Calu3 (cell line): ENCODE measurements around the gene GAS6. TPM values are rescaled to one million over a fixed set of nuclear protein-coding genes. Genes with fewer than 3 reads are reported as not detected.

ENCODE experiments used
- BruUV-seq: library from RNA; stranded (reverse); fragments of 400-500 nt; replicated peaks from 2 replicates; lab custom pipeline; 2021; lab: Mats Ljungman, UMichigan
- CTCF ChIA-PET: fragments of 300-600 bp; sonication (Branson Sonifier 250); formaldehyde crosslinking; loops from one replicate; lab custom pipeline; 2022; ENCODE audit warnings: antibody characterized with exemption; lab: Charles Lee
- DNase-seq: peaks from one replicate; pipeline ENCODE4 v3.0.0; 2022
- H3K27ac Mint-ChIP-seq: one replicate; pipeline ENCODE4 v1.8.0; 2022; ENCODE audit warnings: mixed read lengths; ENCODE audit not compliant: unreplicated experiment
- H3K27me3 Mint-ChIP-seq: one replicate; pipeline ENCODE4 v1.8.0; 2022; ENCODE audit warnings: mixed read lengths; ENCODE audit not compliant: unreplicated experiment
- H3K36me3 Mint-ChIP-seq: one replicate; pipeline ENCODE4 v1.8.0; 2022; ENCODE audit warnings: mild to moderate bottlenecking, moderate library complexity, mixed read lengths; ENCODE audit not compliant: insufficient read depth, unreplicated experiment
- H3K4me1 Mint-ChIP-seq: one replicate; pipeline ENCODE4 v1.8.0; 2022; ENCODE audit warnings: mild to moderate bottlenecking, low read depth, mixed read lengths; ENCODE audit not compliant: unreplicated experiment
- H3K4me3 Mint-ChIP-seq: one replicate; pipeline ENCODE4 v1.8.0; 2022; ENCODE audit warnings: mild to moderate bottlenecking, low read depth, moderate library complexity, mixed read lengths; ENCODE audit not compliant: unreplicated experiment
- H3K9me3 Mint-ChIP-seq: one replicate; pipeline ENCODE4 v1.8.0; 2022; ENCODE audit warnings: low read depth, mixed read lengths; ENCODE audit not compliant: unreplicated experiment
- intact Hi-C: fragments of 100-400 bp; cut with micrococcal nuclease; formaldehyde crosslinking; loops from one replicate; pipeline ENCODE4 v1.10.0; 2022; ENCODE audit not compliant: unreplicated experiment
- total RNA-seq: library from RNA; stranded (reverse); gene quantifications from 2 replicates; pipeline ENCODE4 v1.2.3, GENCODE V29; 2022
- TF ChIP-seq, protein P1 (sequence below): fragments of 200-600 bp; IDR thresholded peaks from one replicate; pipeline ENCODE4 v1.8.0; 2022; ENCODE audit warnings: antibody characterized with exemption; ENCODE audit not compliant: unreplicated experiment

Gene GAS6
- total RNA-seq, 1 experiment from 2014 or later: 0.42 TPM

DNA sequence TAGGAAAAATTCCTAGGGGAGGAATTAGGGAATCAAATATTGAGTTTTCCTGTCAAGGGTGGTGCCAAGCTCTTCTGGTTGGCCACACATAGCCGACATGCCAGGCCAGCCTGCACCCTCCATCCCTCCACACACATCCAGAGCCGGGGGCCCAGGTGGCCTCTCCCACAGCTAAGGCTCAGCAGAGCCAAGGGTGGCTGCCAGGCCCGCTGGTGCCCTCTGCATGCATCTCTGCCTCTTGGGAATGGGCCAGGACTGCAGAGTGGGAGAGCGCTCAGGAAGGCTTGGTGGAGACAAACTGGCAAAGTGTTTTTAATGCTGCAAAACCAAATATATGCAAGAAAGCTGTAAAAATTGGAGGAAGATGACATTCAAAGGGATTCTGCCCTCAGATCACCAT is 42.7 kb upstream of the GAS6 start:
- no peaks in the 10 kb centered on the region for H3K36me3 Mint-ChIP-seq
- no peak overlapping the region for H3K4me3 Mint-ChIP-seq
- CTCF ChIA-PET: no interaction called here
- TF ChIP-seq, protein P1, sequence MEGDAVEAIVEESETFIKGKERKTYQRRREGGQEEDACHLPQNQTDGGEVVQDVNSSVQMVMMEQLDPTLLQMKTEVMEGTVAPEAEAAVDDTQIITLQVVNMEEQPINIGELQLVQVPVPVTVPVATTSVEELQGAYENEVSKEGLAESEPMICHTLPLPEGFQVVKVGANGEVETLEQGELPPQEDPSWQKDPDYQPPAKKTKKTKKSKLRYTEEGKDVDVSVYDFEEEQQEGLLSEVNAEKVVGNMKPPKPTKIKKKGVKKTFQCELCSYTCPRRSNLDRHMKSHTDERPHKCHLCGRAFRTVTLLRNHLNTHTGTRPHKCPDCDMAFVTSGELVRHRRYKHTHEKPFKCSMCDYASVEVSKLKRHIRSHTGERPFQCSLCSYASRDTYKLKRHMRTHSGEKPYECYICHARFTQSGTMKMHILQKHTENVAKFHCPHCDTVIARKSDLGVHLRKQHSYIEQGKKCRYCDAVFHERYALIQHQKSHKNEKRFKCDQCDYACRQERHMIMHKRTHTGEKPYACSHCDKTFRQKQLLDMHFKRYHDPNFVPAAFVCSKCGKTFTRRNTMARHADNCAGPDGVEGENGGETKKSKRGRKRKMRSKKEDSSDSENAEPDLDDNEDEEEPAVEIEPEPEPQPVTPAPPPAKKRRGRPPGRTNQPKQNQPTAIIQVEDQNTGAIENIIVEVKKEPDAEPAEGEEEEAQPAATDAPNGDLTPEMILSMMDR: no peak
- H3K4me1 Mint-ChIP-seq: no peaks in the 10 kb centered on the region
- no peak for DNase-seq
- BruUV-seq: no TSS peak
- no peaks in the 10 kb centered on the region for H3K9me3 Mint-ChIP-seq
- H3K27ac Mint-ChIP-seq: no peak overlapping the region
- H3K27me3 Mint-ChIP-seq: no peaks in the 10 kb centered on the region
- intact Hi-C loops: no loop called here

- H3K4me1 Mint-ChIP-seq: no peaks in the 10 kb centered on the region
- no TSS peak for BruUV-seq
- TF ChIP-seq, protein P1: no peak
- H3K9me3 Mint-ChIP-seq: no peaks in the 10 kb centered on the region
- no peak for DNase-seq
- CTCF ChIA-PET: no interaction called here
- intact Hi-C loops: no loop called here
- no peaks in the 10 kb centered on the region for H3K36me3 Mint-ChIP-seq
- no peak overlapping the region for H3K27ac Mint-ChIP-seq
- no peaks in the 10 kb centered on the region for H3K27me3 Mint-ChIP-seq
- H3K4me3 Mint-ChIP-seq: no peak overlapping the region
Observed at GRCh38 chr13:113905942-113906341, 42.1 kb upstream of the GAS6 start.

- TF ChIP-seq, protein P1: no peak
- no TSS peak for BruUV-seq
- Mint-ChIP-seq H3K27ac (no peak overlapping the region), H3K4me3 (no peak overlapping the region), H3K9me3 (no peaks in the 10 kb centered on the region), H3K4me1 (no peaks in the 10 kb centered on the region), H3K36me3 (no peaks in the 10 kb centered on the region), H3K27me3 (no peaks in the 10 kb centered on the region)
- CTCF ChIA-PET: no interaction called here
- DNase-seq: no peak
- intact Hi-C loops: no loop called here
Observed at GRCh38 chr13:113905018-113905417, 41.1 kb upstream of the GAS6 start.

- CTCF ChIA-PET: no interaction called here
- Mint-ChIP-seq H3K4me1 (no peaks in the 10 kb centered on the region), H3K27me3 (no peaks in the 10 kb centered on the region), H3K27ac (no peak overlapping the region), H3K4me3 (no peak overlapping the region), H3K9me3 (no peaks in the 10 kb centered on the region), H3K36me3 (no peaks in the 10 kb centered on the region)
- TF ChIP-seq, protein P1: peak; percentile 20
- intact Hi-C loops: no loop called here
- DNase-seq: peak; percentile 28
- BruUV-seq: no TSS peak
Observed at GRCh38 chr13:113904411-113904810, 40.5 kb upstream of the GAS6 start.

- Mint-ChIP-seq H3K9me3 (no peaks in the 10 kb centered on the region), H3K4me1 (no peaks in the 10 kb centered on the region), H3K4me3 (no peak overlapping the region), H3K27me3 (no peaks in the 10 kb centered on the region), H3K27ac (no peak overlapping the region), H3K36me3 (no peaks in the 10 kb centered on the region)
- no peak for DNase-seq
- CTCF ChIA-PET: no interaction called here
- intact Hi-C loops: no loop called here
- BruUV-seq: no TSS peak
- TF ChIP-seq, protein P1: no peak
Observed at GRCh38 chr13:113903912-113904311, 40.0 kb upstream of the GAS6 start.
